SU-DHL-6 (cell line): ENCODE measurements around the gene PCDH12.

Experiments
- EZH2phosphoT487 ChIP-seq: fragments of 200-600 bp; sonication (generic), shearing (Covaris generic); conservative IDR thresholded peaks from 2 replicates; pipeline ENCODE4 v1.6.1; 2018; ENCODE audit warnings: mild to moderate bottlenecking, antibody characterized with exemption, low read length, moderate library complexity, mixed read lengths
- TF ChIP-seq, protein P1 (sequence below): fragments of 200-600 bp; sonication (generic); IDR thresholded peaks from one replicate; pipeline ENCODE4 v1.5.1; 2017; ENCODE audit warnings: antibody characterized with exemption, mild to moderate bottlenecking, low read length, moderate library complexity; ENCODE audit not compliant: insufficient read depth, poor library complexity, severe bottlenecking

DNA sequence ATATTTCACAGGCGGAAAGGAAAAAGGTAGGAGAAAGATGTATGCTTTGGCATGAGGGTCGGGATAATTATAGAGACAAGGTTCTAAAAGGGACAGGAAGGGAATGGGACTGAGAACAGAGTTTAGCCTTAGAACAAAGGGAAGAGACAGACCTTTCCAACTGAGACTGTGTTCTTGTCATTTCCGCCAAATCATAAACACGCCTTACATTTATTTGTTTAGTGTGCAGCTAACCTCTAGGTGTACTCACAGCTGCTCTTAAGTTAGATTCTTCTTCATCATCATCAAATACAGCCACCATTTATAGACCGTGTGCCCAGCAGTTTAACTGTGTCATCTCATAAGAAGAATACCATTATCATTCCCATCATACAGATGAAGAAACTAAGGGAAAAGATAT lies 40.2 kb downstream of the PCDH12 start:
- TF ChIP-seq, protein P1, sequence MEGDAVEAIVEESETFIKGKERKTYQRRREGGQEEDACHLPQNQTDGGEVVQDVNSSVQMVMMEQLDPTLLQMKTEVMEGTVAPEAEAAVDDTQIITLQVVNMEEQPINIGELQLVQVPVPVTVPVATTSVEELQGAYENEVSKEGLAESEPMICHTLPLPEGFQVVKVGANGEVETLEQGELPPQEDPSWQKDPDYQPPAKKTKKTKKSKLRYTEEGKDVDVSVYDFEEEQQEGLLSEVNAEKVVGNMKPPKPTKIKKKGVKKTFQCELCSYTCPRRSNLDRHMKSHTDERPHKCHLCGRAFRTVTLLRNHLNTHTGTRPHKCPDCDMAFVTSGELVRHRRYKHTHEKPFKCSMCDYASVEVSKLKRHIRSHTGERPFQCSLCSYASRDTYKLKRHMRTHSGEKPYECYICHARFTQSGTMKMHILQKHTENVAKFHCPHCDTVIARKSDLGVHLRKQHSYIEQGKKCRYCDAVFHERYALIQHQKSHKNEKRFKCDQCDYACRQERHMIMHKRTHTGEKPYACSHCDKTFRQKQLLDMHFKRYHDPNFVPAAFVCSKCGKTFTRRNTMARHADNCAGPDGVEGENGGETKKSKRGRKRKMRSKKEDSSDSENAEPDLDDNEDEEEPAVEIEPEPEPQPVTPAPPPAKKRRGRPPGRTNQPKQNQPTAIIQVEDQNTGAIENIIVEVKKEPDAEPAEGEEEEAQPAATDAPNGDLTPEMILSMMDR: no peak
- TF ChIP-seq EZH2phosphoT487: no peak
